ENCODE data around the gene ZNF850.
A peak's percentile ranks its signal among the peaks of the same experiment; 100 is the strongest.
"Not testable (repeated sequence)": the region's sequence is repeated elsewhere in the genome, so short reads cannot be mapped to it uniquely, and the experiment has no call there.

The ZNF850 gene

DNA sequence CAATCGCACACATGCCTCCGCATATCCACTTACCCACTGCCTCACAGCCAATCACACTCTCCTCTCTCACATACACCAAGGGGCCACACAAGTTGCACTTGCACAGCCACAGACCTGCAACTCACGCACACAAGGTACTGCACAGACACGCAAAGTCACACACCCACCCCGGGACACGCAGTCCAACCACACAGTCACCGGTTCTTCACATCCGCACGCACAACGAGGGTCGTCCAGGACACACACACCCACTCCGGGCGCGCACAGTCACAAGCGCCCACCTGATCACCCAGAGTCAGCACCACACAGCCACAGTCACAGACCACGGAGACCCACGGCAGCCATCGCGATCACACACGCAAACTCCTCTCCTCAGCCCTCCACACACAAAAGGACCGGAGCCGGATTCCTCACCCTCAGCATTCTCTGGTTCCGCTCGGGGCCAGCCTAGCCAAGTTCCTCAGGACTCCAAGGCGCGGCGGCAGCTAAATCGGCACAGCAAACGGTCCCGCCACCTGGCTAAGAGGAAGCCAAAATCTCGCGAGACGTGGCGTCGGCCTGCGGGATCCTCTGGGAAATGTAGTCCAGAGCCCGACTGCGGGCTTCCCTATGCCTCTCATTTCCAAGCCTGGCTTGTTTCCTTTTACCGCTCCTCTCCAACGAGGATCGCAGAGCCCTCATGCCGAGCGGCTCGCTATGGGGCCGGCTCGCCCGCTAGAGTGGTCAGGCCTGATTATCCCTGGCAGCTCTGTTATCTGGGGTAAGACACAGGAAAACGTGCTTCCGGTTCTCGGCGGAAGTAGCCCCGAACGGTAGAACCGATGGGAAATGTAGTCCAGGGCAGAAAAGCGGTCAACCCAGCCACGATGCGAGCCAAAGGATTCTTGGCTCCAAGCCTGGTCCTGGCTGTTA lies at the start of gene ZNF850:
Gene ZNF850, minus strand, starts transcription at position 497 of the 912 bp plus-strand sequence. CDS start 10,201 bp downstream, outside the sequence.
- in situ Hi-C loops (cut with HindIII; ENCODE audit: low pct_unique_long_range_greater_than_20kb, low sequenced_read_pairs): no loop called here
- no peak for TF ChIP-seq JUND (IDR thresholded peaks at IDR 0.05; ENCODE audit: low read depth)
- peak; percentile 84 to 94 for DNase-seq (ENCODE audit: low read depth in 1 of 2, low spot score in 1 of 2)

DNA sequence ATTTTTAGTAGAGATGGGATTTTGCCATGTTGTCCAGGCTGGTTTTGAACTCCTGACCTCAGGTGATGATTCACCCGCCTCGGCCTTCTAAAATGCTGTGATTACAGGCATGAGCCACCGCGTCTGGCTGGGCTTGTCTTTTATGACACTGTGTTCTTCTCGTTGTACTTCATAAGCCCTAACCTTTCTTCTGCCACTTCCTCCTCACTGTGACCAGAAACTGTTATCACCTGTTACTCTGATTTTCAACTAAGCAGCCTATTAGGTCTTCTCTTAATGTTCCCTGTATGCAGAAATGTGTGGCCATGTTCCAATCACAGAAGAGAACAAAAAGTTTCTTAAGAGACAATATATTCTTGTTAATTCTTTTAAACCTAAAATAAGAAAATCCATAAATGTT lies 49.2 kb upstream of the ZNF850 start:
- no peak for DNase-seq (ENCODE audit: low read depth in 1 of 2, low spot score in 1 of 2)
- TF ChIP-seq JUND (IDR thresholded peaks at IDR 0.05; ENCODE audit: low read depth): no peak
- in situ Hi-C loops (cut with HindIII; ENCODE audit: low pct_unique_long_range_greater_than_20kb, low sequenced_read_pairs): no loop called here

DNA sequence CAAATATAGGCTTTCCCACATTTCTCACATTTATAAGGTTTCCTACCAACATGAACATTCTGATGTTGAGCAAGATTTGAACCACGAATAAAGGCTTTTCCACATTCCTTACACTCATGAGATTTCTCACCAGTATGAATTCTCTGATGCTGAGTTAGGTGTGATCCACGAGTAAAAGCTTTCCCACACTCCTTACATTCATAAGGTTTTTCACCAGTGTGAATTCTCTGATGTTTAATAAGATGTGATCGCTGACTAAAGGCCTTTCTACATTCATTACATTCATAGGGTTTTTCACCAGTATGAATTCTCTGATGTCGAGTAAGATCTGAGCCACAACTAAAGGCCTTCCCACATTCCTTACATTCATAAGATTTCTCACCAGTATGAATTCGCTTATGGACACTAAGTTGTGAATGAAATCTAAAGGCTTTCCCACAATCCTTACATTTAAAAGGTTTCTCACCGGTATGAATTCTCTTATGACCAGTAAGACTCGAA lies 46.6 kb upstream of the ZNF850 start:
- DNase-seq (ENCODE audit: low read depth in 1 of 2, low spot score in 1 of 2): no peak
- in situ Hi-C loops (cut with HindIII; ENCODE audit: low pct_unique_long_range_greater_than_20kb, low sequenced_read_pairs): no loop called here
- TF ChIP-seq JUND (IDR thresholded peaks at IDR 0.05; ENCODE audit: low read depth): no peak

DNA sequence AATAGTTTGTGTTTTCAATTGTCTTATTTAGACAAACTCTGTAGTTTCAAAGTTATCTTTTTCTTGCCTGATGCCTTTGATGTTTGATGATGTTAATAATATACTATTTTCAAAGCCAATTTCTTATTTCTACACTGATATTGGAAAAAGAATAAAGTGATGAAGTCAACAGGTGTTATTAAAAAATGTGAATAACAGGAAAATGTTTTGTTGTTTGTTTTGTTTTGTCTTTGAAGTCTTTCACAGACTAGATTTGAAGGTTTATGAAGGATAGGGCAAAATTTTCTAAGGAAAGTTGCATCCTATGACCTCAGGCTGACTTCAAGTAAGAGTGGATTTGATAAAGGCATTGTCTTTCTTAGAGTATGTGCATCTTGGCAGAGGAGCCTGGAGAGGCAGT lies 34.4 kb upstream of the ZNF850 start:
- no peak for TF ChIP-seq JUND (IDR thresholded peaks at IDR 0.05; ENCODE audit: low read depth)
- in situ Hi-C loops (cut with HindIII; ENCODE audit: low pct_unique_long_range_greater_than_20kb, low sequenced_read_pairs): no loop called here
- no peak for DNase-seq (ENCODE audit: low read depth in 1 of 2, low spot score in 1 of 2)

DNA sequence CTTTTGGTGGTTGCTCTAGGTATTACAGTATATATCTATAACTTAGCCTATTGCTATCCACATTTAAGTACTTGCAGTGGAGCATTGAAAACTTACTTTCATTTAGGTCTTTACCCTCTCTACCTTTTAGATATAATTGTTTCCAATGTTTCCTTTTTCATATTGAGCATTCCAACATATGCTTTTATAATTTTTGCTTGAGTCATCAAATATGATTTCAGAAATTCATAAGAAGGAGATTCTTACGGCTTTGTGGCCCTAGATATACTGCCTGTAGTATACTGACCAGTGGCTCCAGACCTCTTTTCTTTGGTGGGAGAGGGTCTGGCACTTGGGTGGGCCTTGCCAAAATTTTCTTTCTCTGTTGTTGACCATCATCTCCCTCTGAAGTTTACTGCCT lies 32.8 kb upstream of the ZNF850 start:
- DNase-seq (ENCODE audit: low read depth in 1 of 2, low spot score in 1 of 2): no peak
- in situ Hi-C loops (cut with HindIII; ENCODE audit: low pct_unique_long_range_greater_than_20kb, low sequenced_read_pairs): no loop called here
- TF ChIP-seq JUND (IDR thresholded peaks at IDR 0.05; ENCODE audit: low read depth): no peak

DNA sequence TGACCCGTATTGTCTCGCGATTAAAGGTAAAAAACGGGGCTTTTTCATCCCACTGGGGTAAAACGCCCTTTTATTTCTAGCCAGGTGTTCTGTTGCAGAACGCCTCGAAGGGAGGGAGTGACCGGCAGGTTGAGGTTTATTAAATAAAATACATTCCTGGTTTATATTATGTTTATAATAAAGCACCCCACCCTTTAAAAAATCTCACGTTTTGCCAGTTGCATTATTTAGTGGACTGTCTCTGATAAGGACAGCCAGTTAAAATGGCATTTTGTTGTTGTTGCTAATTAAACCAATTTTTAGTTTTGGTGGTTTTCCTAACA lies 25.1 kb upstream of the ZNF850 start:
- no peak for DNase-seq (ENCODE audit: low read depth in 1 of 2, low spot score in 1 of 2)
- no peak for TF ChIP-seq JUND (IDR thresholded peaks at IDR 0.05; ENCODE audit: low read depth)
- in situ Hi-C loops (cut with HindIII; ENCODE audit: low pct_unique_long_range_greater_than_20kb, low sequenced_read_pairs): no loop called here

DNA sequence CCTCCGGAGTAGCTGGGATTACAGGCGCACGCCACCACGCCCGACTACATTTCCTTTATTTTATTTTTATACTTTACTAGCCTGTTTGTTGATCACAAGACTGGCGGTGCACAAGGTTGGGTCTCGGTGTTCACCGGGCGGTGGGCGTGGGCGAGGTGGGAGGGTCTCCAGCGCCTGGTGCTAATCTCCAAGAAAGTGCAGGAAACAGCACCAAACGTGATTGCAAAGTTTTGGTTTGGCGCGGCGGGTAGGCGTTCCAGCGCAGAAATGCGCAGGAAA lies 24.0 kb upstream of the ZNF850 start:
- DNase-seq (ENCODE audit: low read depth in 1 of 2, low spot score in 1 of 2): no peak
- no peak for TF ChIP-seq JUND (IDR thresholded peaks at IDR 0.05; ENCODE audit: low read depth)
- in situ Hi-C loops (cut with HindIII; ENCODE audit: low pct_unique_long_range_greater_than_20kb, low sequenced_read_pairs): no loop called here

DNA sequence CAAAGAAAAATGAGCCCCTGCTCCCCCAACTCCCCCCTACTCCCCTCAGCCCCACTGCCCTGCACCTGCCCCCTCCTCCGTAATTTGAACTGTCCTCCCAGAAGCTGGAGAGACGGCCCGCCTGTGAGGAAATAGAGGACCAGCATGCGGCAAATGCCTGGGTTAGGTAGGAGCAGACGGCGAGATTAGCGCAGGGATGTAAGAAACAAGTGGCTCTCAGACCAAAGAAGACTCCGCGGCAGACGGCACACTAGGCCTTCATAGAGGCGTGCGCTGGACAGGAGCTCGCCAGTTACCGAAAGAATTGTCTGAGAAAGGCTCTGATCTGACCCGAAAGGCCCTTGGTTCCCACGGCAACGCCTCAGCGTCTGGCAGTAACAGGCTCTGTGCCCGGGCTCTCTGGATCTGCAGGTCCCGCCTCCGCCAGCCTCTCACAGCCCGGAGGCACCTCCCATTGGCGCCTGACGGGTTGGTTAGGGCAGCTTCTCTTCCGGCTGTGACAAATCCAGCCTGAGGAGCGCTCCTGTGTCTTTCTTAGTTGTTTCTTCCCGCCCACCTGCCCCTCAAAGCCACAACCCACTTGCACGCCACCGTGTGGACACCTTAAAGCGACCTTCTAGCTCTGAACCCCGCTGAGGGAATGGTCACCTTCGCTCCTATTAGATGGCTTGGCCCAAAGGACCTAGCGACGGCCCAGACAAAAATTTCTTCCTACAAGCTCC lies 19.0 kb upstream of the ZNF850 start:
- in situ Hi-C loops (cut with HindIII; ENCODE audit: low pct_unique_long_range_greater_than_20kb, low sequenced_read_pairs): not testable (repeated sequence)
- DNase-seq (ENCODE audit: low read depth in 1 of 2, low spot score in 1 of 2): peak in 1 of 2 experiments; percentile 53

DNA sequence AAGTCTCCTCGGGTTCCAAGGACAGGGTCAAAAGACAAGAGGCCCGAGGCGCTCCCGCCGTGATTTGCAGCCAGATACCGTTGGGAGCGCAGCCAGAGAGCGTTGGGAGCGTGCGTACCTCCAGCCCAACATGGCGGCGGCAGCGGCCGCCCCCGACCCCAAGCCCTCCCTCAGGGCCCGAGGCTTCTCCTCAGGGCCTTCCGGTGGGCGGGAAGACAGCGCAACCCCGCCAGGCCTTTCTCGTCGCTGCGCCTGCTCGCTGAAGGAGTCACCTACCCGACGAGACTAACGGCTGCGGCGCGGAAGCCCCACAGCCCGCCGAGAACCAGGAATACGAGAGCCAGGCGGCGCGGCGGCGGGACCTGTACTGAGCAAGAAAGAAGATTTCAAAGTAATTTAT lies 3.2 kb upstream of the ZNF850 start:
- in situ Hi-C loops (cut with HindIII; ENCODE audit: low pct_unique_long_range_greater_than_20kb, low sequenced_read_pairs): no loop called here
- no peak for TF ChIP-seq JUND (IDR thresholded peaks at IDR 0.05; ENCODE audit: low read depth)
- DNase-seq (ENCODE audit: low read depth in 1 of 2, low spot score in 1 of 2): no peak

DNA sequence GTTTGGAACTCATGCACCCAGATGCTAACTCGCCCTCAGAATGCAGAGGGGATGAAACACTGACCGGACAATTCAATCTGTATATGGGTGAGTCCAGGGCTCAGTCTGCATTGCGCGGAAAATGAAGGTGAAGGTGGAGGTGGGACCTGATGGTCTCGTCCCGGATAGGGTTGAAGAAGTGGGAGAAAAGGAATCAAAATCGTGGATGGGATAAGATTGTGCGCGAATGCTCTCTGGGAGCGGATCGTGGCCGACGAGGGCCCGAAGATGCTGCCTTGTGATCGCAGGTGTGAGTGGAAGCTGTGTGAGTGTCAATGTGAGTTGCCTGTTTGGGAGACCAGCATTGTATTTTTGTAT lies 594 bp upstream of the ZNF850 start:
- in situ Hi-C loops (cut with HindIII; ENCODE audit: low pct_unique_long_range_greater_than_20kb, low sequenced_read_pairs): no loop called here
- no peak for DNase-seq (ENCODE audit: low read depth in 1 of 2, low spot score in 1 of 2)
- no peak for TF ChIP-seq JUND (IDR thresholded peaks at IDR 0.05; ENCODE audit: low read depth)

DNA sequence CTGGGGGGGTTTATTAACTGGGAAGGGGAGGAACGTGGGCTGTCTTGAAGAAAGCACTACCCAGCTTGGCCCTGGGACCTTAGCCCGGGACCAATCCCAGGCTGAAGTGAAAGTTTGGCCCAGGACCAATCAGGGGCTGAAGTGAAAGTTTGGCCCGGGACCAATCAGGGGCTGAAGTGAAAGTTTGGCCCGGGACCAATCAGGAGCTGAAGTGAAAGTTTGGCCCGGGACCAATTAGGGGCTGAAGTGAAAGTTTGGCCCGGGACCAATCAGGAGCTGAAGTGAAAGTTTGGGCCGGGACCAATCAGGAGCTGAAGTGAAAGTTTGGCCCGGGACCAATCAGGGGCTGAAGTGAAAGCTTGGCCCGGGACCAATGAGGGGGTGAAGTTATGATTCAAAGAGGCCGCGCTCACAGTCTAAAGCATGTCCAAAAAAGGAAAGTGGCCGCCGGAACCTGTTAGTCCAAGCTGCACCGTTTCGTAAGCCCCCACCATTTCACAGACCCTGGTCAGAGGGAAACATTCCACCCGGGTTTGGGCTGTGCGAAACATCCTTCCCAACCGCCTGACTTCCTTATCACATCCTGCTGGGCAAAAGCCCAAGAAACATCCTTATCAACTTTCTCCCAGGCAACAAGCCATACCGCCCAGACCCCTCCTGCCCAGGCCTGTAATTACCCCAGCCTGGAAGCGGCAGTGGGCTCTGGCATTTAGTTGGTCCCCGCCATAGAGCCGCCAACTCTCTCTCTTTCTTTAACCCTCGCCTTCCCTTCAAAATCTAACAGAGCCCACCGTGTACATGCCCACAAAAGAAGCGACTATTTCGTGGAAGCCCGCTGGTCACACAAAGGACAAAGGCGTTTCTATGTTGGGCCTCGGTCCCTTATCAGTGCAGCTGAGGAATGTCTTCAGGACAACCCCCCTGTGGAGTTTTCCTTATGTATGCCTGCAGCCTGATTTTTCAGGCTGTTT lies 1.1 kb downstream of the ZNF850 start:
- TF ChIP-seq JUND (IDR thresholded peaks at IDR 0.05; ENCODE audit: low read depth): no peak
- in situ Hi-C loops (cut with HindIII; ENCODE audit: low pct_unique_long_range_greater_than_20kb, low sequenced_read_pairs): no loop called here

DNA sequence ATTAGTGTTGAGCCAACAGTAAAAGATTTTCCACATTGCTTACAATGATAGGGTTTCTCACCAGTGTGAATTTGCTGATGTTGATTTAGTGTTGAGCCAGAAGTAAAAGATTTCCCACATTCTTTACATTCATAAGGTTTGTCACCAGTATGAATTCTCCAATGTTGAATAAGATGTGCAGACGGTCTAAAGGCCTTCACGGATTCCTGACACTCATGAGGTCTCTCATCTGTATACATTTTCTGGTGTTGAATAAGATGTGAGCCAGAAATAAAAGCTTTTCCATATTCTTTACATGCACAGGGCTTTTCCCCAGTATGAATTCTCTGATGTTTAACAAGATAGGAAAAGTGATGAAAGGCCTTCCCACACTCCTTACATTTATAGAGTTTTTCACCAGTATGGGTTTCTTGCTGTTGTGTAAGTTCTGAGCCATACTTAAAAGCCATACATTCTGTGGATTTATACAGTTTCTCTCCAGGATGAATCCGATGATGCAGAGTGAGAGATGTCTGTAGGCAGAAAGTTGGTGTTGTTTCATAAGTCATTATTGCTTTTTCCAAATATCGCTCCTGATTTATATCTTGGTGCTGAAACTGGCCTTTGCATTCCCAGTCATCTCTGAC lies 22.4 kb downstream of the ZNF850 start:
- in situ Hi-C loops (cut with HindIII; ENCODE audit: low pct_unique_long_range_greater_than_20kb, low sequenced_read_pairs): no loop called here
- no peak for DNase-seq (ENCODE audit: low read depth in 1 of 2, low spot score in 1 of 2)
- TF ChIP-seq JUND (IDR thresholded peaks at IDR 0.05; ENCODE audit: low read depth): no peak

More for the DNA sequence above, 1.1 kb downstream of the ZNF850 start:
- DNase-seq (ENCODE audit: low read depth in 1 of 2, low spot score in 1 of 2): peak in 1 of 2 experiments; percentile 90

DNA sequence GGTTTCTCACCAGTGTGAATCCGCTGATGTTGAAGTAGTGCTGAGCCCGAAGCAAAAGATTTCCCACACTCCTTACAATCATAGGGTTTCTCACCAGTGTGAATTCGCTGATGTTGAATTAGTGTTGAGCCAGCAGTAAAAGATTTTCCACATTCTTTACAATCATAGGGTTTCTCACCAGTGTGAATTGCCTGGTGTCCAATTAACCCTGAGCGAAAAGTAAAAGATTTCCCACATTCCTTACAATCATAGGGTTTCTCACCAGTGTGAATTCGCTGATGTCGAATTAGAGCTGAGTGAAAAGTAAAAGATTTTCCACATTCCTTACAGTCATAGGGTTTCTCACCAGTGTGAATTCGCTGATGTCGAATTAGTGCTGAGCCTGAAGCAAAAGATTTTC lies 23.0 kb downstream of the ZNF850 start:
- DNase-seq (ENCODE audit: low read depth in 1 of 2, low spot score in 1 of 2); in situ Hi-C loops (cut with HindIII; ENCODE audit: low pct_unique_long_range_greater_than_20kb, low sequenced_read_pairs): not testable (repeated sequence)
